Muscle layer of duodenum (tissue), 2 donors: Measurements from ENCODE around the gene SCAMP4.

Experiments used
- H3K27ac ChIP-seq: one replicate; pipeline ENCODE4 v1.7.0; 2013; ENCODE audit warnings: mild to moderate bottlenecking, low read length
- H3K27me3 ChIP-seq: one replicate; pipeline ENCODE4 v1.7.0; 2013; ENCODE audit warnings: low read depth, mild to moderate bottlenecking, control low read depth, low read length
- H3K36me3 ChIP-seq, 2 donors: one replicate each; pipeline ENCODE4 v1.7.0; 2013; ENCODE audit warnings: low read length in 2 of 2, control low read depth in 1 of 2, mild to moderate bottlenecking in 1 of 2; ENCODE audit not compliant: insufficient read depth in 2 of 2, control insufficient read depth in 1 of 2
- H3K4me1 ChIP-seq, 2 donors: one replicate each; pipeline ENCODE4 v1.7.0; 2013; ENCODE audit warnings: low read length in 2 of 2, mild to moderate bottlenecking in 2 of 2, control low read depth in 1 of 2, moderate library complexity in 1 of 2; ENCODE audit not compliant: insufficient read depth in 2 of 2, control insufficient read depth in 1 of 2
- H3K4me3 ChIP-seq, 2 donors: one replicate each; pipeline ENCODE4 v1.7.0; 2013; ENCODE audit warnings: low read length in 2 of 2, low read depth in 1 of 2, mild to moderate bottlenecking in 1 of 2
- H3K9me3 ChIP-seq, 2 donors: one replicate each; pipeline ENCODE4 v1.7.0; 2013; ENCODE audit warnings: low read length in 2 of 2, control low read depth in 1 of 2, mild to moderate bottlenecking in 1 of 2; ENCODE audit not compliant: control insufficient read depth in 1 of 2
- donor health status: healthy.

SCAMP4 gene

GRCh38 chr19:1944916-1945561, 39.8 kb downstream of the SCAMP4 start:
- Histone ChIP-seq H3K27ac (no peak overlapping the region), H3K4me1 (peaks cover 10 to 32% of the 10 kb centered on the region in 2 donors), H3K27me3 (no peaks in the 10 kb centered on the region), H3K36me3 (peaks cover 0 to 12% of the 10 kb centered on the region in 2 donors), H3K9me3 (no peaks in the 10 kb centered on the region), H3K4me3 (no peak overlapping the region)

GRCh38 chr19:1945899-1946298, 40.7 kb downstream of the SCAMP4 start:
- Histone ChIP-seq H3K27me3 (no peaks in the 10 kb centered on the region), H3K4me1 (peaks cover 10 to 32% of the 10 kb centered on the region in 2 donors), H3K4me3 (no peak overlapping the region), H3K9me3 (no peaks in the 10 kb centered on the region), H3K36me3 (peaks cover 0 to 8% of the 10 kb centered on the region in 2 donors), H3K27ac (no peak overlapping the region)

GRCh38 chr19:1947651-1948209, 42.5 kb downstream of the SCAMP4 start:
- Histone ChIP-seq H3K36me3 (peaks cover 0 to 12% of the 10 kb centered on the region in 2 donors), H3K27me3 (no peaks in the 10 kb centered on the region), H3K4me3 (no peak overlapping the region), H3K4me1 (peaks cover 10 to 26% of the 10 kb centered on the region in 2 donors), H3K27ac (no peak overlapping the region), H3K9me3 (no peaks in the 10 kb centered on the region)

- no peak overlapping the region for H3K4me3 ChIP-seq
- H3K27ac ChIP-seq, result no peak overlapping the region
- peaks cover 0 to 8% of the 10 kb centered on the region in 2 donors for H3K4me1 ChIP-seq
- H3K36me3 ChIP-seq, result peaks cover 0 to 19% of the 10 kb centered on the region in 2 donors
- no peaks in the 10 kb centered on the region for H3K27me3 ChIP-seq
- no peaks in the 10 kb centered on the region for H3K9me3 ChIP-seq
Measured at GRCh38 chr19:1949304-1950101, 44.3 kb downstream of the SCAMP4 start.

- H3K4me1 ChIP-seq, result peaks cover 0 to 4% of the 10 kb centered on the region in 2 donors
- H3K27me3 ChIP-seq, result no peaks in the 10 kb centered on the region
- H3K4me3 ChIP-seq, result no peak overlapping the region
- no peak overlapping the region for H3K27ac ChIP-seq
- peaks cover 0 to 19% of the 10 kb centered on the region in 2 donors for H3K36me3 ChIP-seq
- H3K9me3 ChIP-seq, result no peaks in the 10 kb centered on the region
Measured at GRCh38 chr19:1950640-1951039, 45.4 kb downstream of the SCAMP4 start.

GRCh38 chr19:1952635-1953034, 47.4 kb downstream of the SCAMP4 start:
- H3K27me3 ChIP-seq, result no peaks in the 10 kb centered on the region
- peaks cover 0 to 14% of the 10 kb centered on the region in 2 donors for H3K4me1 ChIP-seq
- H3K36me3 ChIP-seq, result peaks cover 0 to 19% of the 10 kb centered on the region in 2 donors
- no peak overlapping the region for H3K27ac ChIP-seq
- no peak overlapping the region for H3K4me3 ChIP-seq
- no peaks in the 10 kb centered on the region for H3K9me3 ChIP-seq

GRCh38 chr19:1953037-1953436, 47.8 kb downstream of the SCAMP4 start:
- no peaks in the 10 kb centered on the region for H3K27me3 ChIP-seq
- no peaks in the 10 kb centered on the region for H3K9me3 ChIP-seq
- peaks cover 0 to 16% of the 10 kb centered on the region in 2 donors for H3K4me1 ChIP-seq
- H3K36me3 ChIP-seq, result peaks cover 0 to 19% of the 10 kb centered on the region in 2 donors
- H3K27ac ChIP-seq, result no peak overlapping the region
- no peak overlapping the region for H3K4me3 ChIP-seq

- no peak overlapping the region for H3K27ac ChIP-seq
- no peaks in the 10 kb centered on the region for H3K27me3 ChIP-seq
- H3K4me1 ChIP-seq, result peaks cover 0 to 17% of the 10 kb centered on the region in 2 donors
- H3K9me3 ChIP-seq, result no peaks in the 10 kb centered on the region
- H3K4me3 ChIP-seq, result no peak overlapping the region
- peaks cover 0 to 19% of the 10 kb centered on the region in 2 donors for H3K36me3 ChIP-seq
Measured at GRCh38 chr19:1953441-1954094, 48.4 kb downstream of the SCAMP4 start.

- Histone ChIP-seq H3K4me3 (no peak overlapping the region), H3K4me1 (peaks cover 0 to 17% of the 10 kb centered on the region in 2 donors), H3K36me3 (peaks cover 0 to 19% of the 10 kb centered on the region in 2 donors), H3K27me3 (no peaks in the 10 kb centered on the region), H3K9me3 (no peaks in the 10 kb centered on the region), H3K27ac (no peak overlapping the region)
Measured at GRCh38 chr19:1954532-1954933, 49.3 kb downstream of the SCAMP4 start.

GRCh38 chr19:1955171-1956121, 50.2 kb downstream of the SCAMP4 start:
- Histone ChIP-seq H3K27me3 (no peaks in the 10 kb centered on the region), H3K4me3 (no peak overlapping the region), H3K36me3 (peaks cover 0 to 15% of the 10 kb centered on the region in 2 donors), H3K9me3 (no peaks in the 10 kb centered on the region), H3K27ac (no peak overlapping the region), H3K4me1 (peaks cover 0 to 17% of the 10 kb centered on the region in 2 donors)
